ENCODE measurements around the gene PXYLP1. TPM values are rescaled to one million over a fixed set of nuclear protein-coding genes. Genes with fewer than 3 reads are reported as not detected.

PXYLP1 gene
- total RNA-seq, 1 donor from 2014 or later, result 37.6 TPM

DNA sequence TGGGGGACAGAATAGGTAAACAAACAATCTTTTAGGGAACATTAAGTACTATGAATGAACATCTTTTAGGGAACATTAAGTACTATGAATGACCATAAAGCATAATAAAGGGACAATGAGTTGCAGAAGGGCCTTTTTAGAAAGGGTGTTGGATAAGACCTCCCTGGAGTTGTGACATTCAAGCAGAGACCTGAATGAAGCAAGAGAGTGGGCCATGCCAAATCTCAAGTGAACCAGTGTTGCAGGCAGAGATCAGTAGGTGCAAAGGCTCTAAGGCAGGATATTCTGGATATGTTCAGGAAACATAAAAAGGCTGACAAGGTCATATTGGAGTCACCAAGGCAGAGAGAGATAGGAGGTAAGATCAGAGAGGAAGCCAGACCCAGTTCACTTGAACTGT, 107.3 kb downstream of the PXYLP1 start:
- Mint-ChIP-seq H3K36me3 (ENCODE audit: insufficient read depth) (peaks cover 6% of the 10 kb centered on the region), H3K4me3 (ENCODE audit: low read depth) (no peak overlapping the region), H3K9me3 (ENCODE audit: low read depth) (peaks cover 30% of the 10 kb centered on the region), H3K27me3 (peaks cover 9% of the 10 kb centered on the region), H3K27ac (no peak overlapping the region), H3K4me1 (ENCODE audit: low read depth) (peaks cover 22% of the 10 kb centered on the region)
- TF ChIP-seq, protein P1, sequence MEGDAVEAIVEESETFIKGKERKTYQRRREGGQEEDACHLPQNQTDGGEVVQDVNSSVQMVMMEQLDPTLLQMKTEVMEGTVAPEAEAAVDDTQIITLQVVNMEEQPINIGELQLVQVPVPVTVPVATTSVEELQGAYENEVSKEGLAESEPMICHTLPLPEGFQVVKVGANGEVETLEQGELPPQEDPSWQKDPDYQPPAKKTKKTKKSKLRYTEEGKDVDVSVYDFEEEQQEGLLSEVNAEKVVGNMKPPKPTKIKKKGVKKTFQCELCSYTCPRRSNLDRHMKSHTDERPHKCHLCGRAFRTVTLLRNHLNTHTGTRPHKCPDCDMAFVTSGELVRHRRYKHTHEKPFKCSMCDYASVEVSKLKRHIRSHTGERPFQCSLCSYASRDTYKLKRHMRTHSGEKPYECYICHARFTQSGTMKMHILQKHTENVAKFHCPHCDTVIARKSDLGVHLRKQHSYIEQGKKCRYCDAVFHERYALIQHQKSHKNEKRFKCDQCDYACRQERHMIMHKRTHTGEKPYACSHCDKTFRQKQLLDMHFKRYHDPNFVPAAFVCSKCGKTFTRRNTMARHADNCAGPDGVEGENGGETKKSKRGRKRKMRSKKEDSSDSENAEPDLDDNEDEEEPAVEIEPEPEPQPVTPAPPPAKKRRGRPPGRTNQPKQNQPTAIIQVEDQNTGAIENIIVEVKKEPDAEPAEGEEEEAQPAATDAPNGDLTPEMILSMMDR (IDR thresholded peaks at IDR 0.05; ENCODE audit: unreplicated experiment), result no peak
- no peak for DNase-seq (ENCODE audit: low spot score, unreplicated experiment)

DNA sequence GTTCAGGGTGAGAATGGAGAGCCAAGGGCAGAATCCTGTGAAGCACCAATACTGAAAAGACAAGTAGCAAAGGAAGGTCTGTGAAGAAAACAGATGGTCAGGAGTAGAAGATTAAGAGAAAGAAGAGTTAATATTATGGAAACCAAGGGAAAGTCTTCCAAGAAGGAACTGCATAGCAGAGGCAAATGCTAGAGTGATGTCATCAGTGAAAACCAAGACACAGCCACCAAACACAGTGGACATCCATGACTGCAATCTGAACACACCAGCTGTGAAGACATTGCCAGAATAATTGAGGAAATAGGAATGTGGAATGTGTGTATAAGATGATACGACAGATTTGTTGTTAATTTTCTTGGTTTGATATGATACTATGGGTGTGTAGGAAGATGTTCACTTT, 109.9 kb downstream of the PXYLP1 start:
- H3K27ac Mint-ChIP-seq, result no peak overlapping the region
- no peak for DNase-seq (ENCODE audit: low spot score, unreplicated experiment)
- peaks cover 6% of the 10 kb centered on the region for H3K36me3 Mint-ChIP-seq (ENCODE audit: insufficient read depth)
- no peaks in the 10 kb centered on the region for H3K27me3 Mint-ChIP-seq
- peaks cover 30% of the 10 kb centered on the region for H3K9me3 Mint-ChIP-seq (ENCODE audit: low read depth)
- no peak overlapping the region for H3K4me3 Mint-ChIP-seq (ENCODE audit: low read depth)
- TF ChIP-seq, protein P1 (IDR thresholded peaks at IDR 0.05; ENCODE audit: unreplicated experiment), result no peak
- H3K4me1 Mint-ChIP-seq (ENCODE audit: low read depth), result peaks cover 14% of the 10 kb centered on the region

DNA sequence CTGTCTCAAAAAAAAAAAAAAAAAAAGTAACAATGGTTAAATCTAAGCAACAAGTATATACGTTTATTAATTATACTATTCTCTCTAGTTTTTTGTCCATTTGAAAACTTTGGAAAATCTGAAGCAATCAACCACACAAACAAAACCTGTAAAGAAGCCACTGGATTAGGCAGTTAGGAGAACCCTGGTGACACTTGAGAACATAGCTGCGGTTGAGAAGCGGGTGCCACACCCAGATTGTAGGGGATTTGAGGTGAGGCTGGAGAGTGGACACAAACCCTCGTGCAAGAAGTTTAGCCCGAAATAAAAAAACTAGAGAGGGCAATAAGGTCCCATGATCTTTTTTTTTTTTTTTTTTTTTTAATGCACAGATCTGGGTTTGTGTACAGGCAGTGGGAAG, 110.8 kb downstream of the PXYLP1 start:
- H3K36me3 Mint-ChIP-seq (ENCODE audit: insufficient read depth), result peaks cover 6% of the 10 kb centered on the region
- TF ChIP-seq, protein P1 (IDR thresholded peaks at IDR 0.05; ENCODE audit: unreplicated experiment), result no peak
- peaks cover 8% of the 10 kb centered on the region for H3K4me1 Mint-ChIP-seq (ENCODE audit: low read depth)
- no peak overlapping the region for H3K4me3 Mint-ChIP-seq (ENCODE audit: low read depth)
- H3K27ac Mint-ChIP-seq, result peak overlapping the region; percentile 13
- peaks cover 30% of the 10 kb centered on the region for H3K9me3 Mint-ChIP-seq (ENCODE audit: low read depth)
- DNase-seq (ENCODE audit: low spot score, unreplicated experiment), result no peak
- no peaks in the 10 kb centered on the region for H3K27me3 Mint-ChIP-seq

DNA sequence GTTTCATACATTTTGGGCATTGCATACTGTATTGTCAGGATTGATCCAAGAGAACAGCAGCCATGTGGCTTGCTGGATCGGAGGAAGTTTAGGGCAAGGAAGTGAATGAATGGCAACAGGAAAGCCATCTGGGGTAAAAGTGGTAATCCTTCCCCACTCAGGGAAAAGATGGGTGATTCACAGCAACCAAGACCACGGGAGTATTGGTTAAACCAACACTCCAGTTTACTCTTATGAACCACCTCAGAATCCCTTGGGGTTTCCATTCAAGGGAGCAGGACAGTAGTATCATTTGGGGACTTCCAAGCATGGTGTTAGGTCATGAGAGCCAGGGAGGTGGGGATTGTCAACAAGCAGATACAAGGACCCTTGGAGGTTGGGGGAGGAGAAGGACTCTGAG, 111.5 kb downstream of the PXYLP1 start:
- DNase-seq (ENCODE audit: low spot score, unreplicated experiment), result no peak
- Mint-ChIP-seq H3K27me3 (no peaks in the 10 kb centered on the region), H3K4me3 (ENCODE audit: low read depth) (no peak overlapping the region), H3K9me3 (ENCODE audit: low read depth) (peaks cover 30% of the 10 kb centered on the region), H3K4me1 (ENCODE audit: low read depth) (peaks cover 5% of the 10 kb centered on the region), H3K27ac (no peak overlapping the region), H3K36me3 (ENCODE audit: insufficient read depth) (peaks cover 6% of the 10 kb centered on the region)
- TF ChIP-seq, protein P1 (IDR thresholded peaks at IDR 0.05; ENCODE audit: unreplicated experiment), result no peak

DNA sequence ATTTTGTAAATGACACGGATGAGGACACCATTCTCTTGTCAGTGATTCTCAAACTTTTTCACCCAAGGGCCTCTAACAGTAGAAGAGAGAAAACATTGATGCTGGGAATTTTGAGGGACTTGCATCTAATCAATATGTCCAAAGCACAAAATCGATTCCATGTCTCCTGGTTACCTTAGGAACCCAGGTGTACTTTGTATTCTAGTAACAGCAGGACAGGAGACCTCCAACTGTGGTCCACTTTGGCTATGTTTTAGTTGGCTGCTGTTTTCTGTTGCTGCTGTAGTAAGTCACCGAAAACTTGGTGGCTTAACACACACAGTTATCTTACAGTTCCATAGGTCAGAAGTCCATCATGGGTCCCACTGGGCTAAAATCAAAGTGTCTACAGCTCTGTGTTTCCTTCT, 112.2 kb downstream of the PXYLP1 start:
- Mint-ChIP-seq H3K4me1 (ENCODE audit: low read depth) (peaks cover 5% of the 10 kb centered on the region), H3K36me3 (ENCODE audit: insufficient read depth) (peaks cover 6% of the 10 kb centered on the region), H3K4me3 (ENCODE audit: low read depth) (no peak overlapping the region), H3K27me3 (no peaks in the 10 kb centered on the region), H3K9me3 (ENCODE audit: low read depth) (peaks cover 22% of the 10 kb centered on the region), H3K27ac (no peak overlapping the region)
- DNase-seq (ENCODE audit: low spot score, unreplicated experiment), result no peak
- TF ChIP-seq, protein P1 (IDR thresholded peaks at IDR 0.05; ENCODE audit: unreplicated experiment), result no peak

Other genes with a start within 250 kb of the PXYLP1 start
- gene SPSB4, start 180.5 kb upstream of the PXYLP1 start, total RNA-seq, result 9.5 and 12.7 TPM in 2 replicates
- 25.8 and 27.0 TPM in 2 replicates for gene ZBTB38, start 136.7 kb downstream of the PXYLP1 start, total RNA-seq

Measured in progenitor cell of endocrine pancreas (in vitro differentiated cells).